Measurements from ENCODE around the gene FOCAD. TPM values are rescaled to one million over a fixed set of nuclear protein-coding genes. Genes with fewer than 3 reads are reported as not detected.

Gene FOCAD
- total and polyA plus RNA-seq, 2 of the 8 experiments (the other 6 are each of a cell fraction or from before 2014, with no cell fraction given), result 22.0 to 38.4 TPM

DNA sequence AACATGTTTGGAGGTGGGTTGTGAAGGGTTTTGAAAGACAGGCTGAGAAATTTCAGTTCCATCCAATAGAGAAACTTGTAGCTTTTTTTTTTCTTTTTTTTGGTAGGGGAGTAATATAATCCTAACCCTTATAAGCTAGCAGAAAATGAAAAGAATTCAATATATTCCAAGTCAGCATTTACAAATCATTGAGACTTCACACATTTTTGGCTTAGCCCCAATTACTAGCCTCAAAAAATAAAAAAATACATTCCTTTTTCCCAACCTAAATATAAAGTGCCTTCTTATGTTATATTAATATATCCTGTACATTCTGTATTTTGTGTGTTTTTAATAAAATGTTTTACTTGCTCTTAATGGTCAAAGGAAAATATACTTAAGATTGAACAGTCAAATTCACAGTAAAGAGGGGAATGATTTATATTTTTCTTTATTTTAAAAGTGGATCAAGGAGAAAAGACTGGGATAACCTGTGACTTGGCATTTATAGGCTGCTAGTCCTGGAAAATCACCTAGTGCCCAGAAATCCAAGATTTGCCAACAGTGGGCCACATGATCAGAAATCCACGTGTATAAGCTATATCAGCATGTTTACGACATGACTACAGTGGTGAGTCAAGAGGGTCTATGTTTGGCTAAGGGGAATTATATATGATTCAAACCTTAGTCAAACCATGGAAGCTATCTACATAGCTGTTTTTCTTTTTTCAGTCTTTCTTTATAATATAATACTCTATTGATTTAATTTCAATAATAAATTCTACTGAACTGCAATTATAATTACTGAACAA is 332.8 kb downstream of the FOCAD start:
- Histone ChIP-seq H4K5ac (ENCODE audit: insufficient read length, low read depth, low read length) (no peak overlapping the region), H4K20me1 (replicated peaks in 1 of 2; ENCODE audit: control insufficient read depth in 1 of 2, insufficient read depth in 2 of 2, low read length in 2 of 2) (no peaks in the 10 kb centered on the region), H3K79me2 (ENCODE audit: control insufficient read depth in 1 of 2, insufficient read depth in 2 of 2, low read length in 2 of 2) (no peaks in the 10 kb centered on the region), H3K9ac (replicated peaks in 1 of 4; ENCODE audit: extremely low read depth in 1 of 4, low read depth in 3 of 4, low read length in 3 of 4) (no peak overlapping the region), H2BK20ac (ENCODE audit: low read length) (no peak overlapping the region), H3K23me2 (ENCODE audit: low read depth, low read length) (no peaks in the 10 kb centered on the region), H2BK120ac (replicated peaks; ENCODE audit: low read depth, low read length) (no peak overlapping the region), H3K4me2 (ENCODE audit: insufficient read depth in 1 of 2, low read depth in 2 of 2, low read length in 2 of 2) (no peak overlapping the region), H2AFZ (ENCODE audit: low read length) (no peak overlapping the region), H3K9me3 (ENCODE audit: insufficient read depth in 2 of 2, low read depth in 1 of 2, low read length in 1 of 2) (no peaks in the 10 kb centered on the region), H2AK5ac (ENCODE audit: low read depth, low read length) (no peak overlapping the region), H3K36me3 (ENCODE audit: control insufficient read depth in 2 of 4, insufficient read depth in 4 of 4, low read length in 3 of 4) (no peaks in the 10 kb centered on the region), H2BK15ac (ENCODE audit: low read length) (no peak overlapping the region), H2BK5ac (ENCODE audit: low read depth, low read length) (no peak overlapping the region), H3K18ac (ENCODE audit: extremely low read depth, low read length) (no peak overlapping the region), H4K91ac (replicated peaks; ENCODE audit: insufficient read length, low read length) (no peak overlapping the region), H2BK12ac (ENCODE audit: low read depth, low read length) (no peak overlapping the region), H3K56ac (replicated peaks; ENCODE audit: insufficient read length, low read depth, low read length) (no peak overlapping the region), H3K14ac (ENCODE audit: insufficient read length) (no peak overlapping the region), H4K8ac (ENCODE audit: extremely low read depth, insufficient read depth, low read length) (no peak overlapping the region), H3K23ac (ENCODE audit: insufficient read length) (no peak overlapping the region), H3K4me3 (ENCODE audit: extremely low read depth in 1 of 4, insufficient read depth in 2 of 4, low read depth in 3 of 4, low read length in 4 of 4) (no peak overlapping the region), H3K4me1 (replicated peaks in 1 of 4; ENCODE audit: control insufficient read depth in 3 of 4, insufficient read depth in 4 of 4, low read length in 3 of 4) (peaks cover 0 to 7% (median 2%) of the 10 kb centered on the region in 4 experiments; a peak in 3 of 7 replicates), H3K27ac (ENCODE audit: low read depth, low read length) (no peak overlapping the region), H3K79me1 (ENCODE audit: low read depth, low read length) (no peaks in the 10 kb centered on the region), H3K27me3 (replicated peaks in 1 of 4; ENCODE audit: control insufficient read depth in 3 of 4, extremely low read depth in 1 of 4, insufficient read depth in 3 of 4, low read length in 3 of 4) (no peaks in the 10 kb centered on the region), H3K4ac (replicated peaks; ENCODE audit: insufficient read length, low read depth, low read length) (no peak overlapping the region)
- DNase-seq (ENCODE audit: low read depth in 1 of 2, low spot score in 2 of 2) (no peak), FAIRE-seq (no peak)
- WGBS, 2 experiments (ENCODE audit: extremely low coverage in 1 of 2, insufficient coverage in 1 of 2, insufficient read length in 1 of 2, insufficient replicate concordance in 2 of 2, low coverage in 1 of 2, low lambda C conversion rate in 2 of 2, missing lambda C conversion rate in 1 of 2), result 85% methylated on average over 2 of the region's 2 CpGs; no CpG with 5 or more reads in 1 of the 2 experiments
- ChIA-PET POLR2A (ENCODE audit: partially characterized antibody) (interaction anchor here (1.9 kb wide), 1 partner anchor 14 kb away, joined by 8 read pairs; the partner anchor contains the start of gene HACD4), CTCF (ENCODE audit: partially characterized antibody) (interaction anchor here (0.6 kb wide), 1 partner anchor 653 kb away, joined by 3 read pairs; no protein-coding TSS in a partner anchor)
- no peak for TF ChIP-seq SAP30 (IDR thresholded peaks at IDR 0.05; ENCODE audit: insufficient read depth, insufficient replicate concordance, low read length)
- TF ChIP-seq JUN (IDR thresholded peaks at IDR 0.05; ENCODE audit: low read depth, low read length), result no peak
- TF ChIP-seq TAF1 (IDR thresholded peaks at IDR 0.05; ENCODE audit: low read depth, low read length), result no peak
- TF ChIP-seq, protein P1, sequence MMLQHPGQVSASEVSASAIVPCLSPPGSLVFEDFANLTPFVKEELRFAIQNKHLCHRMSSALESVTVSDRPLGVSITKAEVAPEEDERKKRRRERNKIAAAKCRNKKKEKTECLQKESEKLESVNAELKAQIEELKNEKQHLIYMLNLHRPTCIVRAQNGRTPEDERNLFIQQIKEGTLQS (IDR thresholded peaks at IDR 0.05; ENCODE audit: insufficient read depth, low read depth, low read length), result no peak
- no peak for TF ChIP-seq YY1 (IDR thresholded peaks at IDR 0.05; ENCODE audit: low read depth, low read length)
- TF ChIP-seq SIX5 (IDR thresholded peaks at IDR 0.05; ENCODE audit: low read depth, low read length), result no peak
- TF ChIP-seq SIRT6 (IDR thresholded peaks at IDR 0.05; ENCODE audit: low read length), result no peak
- TF ChIP-seq TEAD4 (IDR thresholded peaks at IDR 0.05; ENCODE audit: low read depth, low read length), result no peak
- no peak for TF ChIP-seq BCL11A (IDR thresholded peaks at IDR 0.05; ENCODE audit: low read depth in 2 of 2, low read length in 2 of 2)
- TF ChIP-seq CBX5 (IDR thresholded peaks at IDR 0.05; ENCODE audit: low read depth, low read length), result no peak
- TF ChIP-seq, protein P2, sequence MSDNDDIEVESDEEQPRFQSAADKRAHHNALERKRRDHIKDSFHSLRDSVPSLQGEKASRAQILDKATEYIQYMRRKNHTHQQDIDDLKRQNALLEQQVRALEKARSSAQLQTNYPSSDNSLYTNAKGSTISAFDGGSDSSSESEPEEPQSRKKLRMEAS (IDR thresholded peaks at IDR 0.05), result no peak

Measured in H1 (cell line).